ENCODE measurements around the gene FAM217A. TPM values are rescaled to one million over a fixed set of nuclear protein-coding genes. Genes with fewer than 3 reads are reported as not detected.

Gene FAM217A
- total and polyA plus RNA-seq, 9 of the 15 experiments (the other 6 are each of a cell fraction or from before 2014, with no cell fraction given), result not detected

GRCh38 chr6:4105980-4106536 is 27.1 kb upstream of the FAM217A start (continued):
- TF ChIP-seq, protein P1, sequence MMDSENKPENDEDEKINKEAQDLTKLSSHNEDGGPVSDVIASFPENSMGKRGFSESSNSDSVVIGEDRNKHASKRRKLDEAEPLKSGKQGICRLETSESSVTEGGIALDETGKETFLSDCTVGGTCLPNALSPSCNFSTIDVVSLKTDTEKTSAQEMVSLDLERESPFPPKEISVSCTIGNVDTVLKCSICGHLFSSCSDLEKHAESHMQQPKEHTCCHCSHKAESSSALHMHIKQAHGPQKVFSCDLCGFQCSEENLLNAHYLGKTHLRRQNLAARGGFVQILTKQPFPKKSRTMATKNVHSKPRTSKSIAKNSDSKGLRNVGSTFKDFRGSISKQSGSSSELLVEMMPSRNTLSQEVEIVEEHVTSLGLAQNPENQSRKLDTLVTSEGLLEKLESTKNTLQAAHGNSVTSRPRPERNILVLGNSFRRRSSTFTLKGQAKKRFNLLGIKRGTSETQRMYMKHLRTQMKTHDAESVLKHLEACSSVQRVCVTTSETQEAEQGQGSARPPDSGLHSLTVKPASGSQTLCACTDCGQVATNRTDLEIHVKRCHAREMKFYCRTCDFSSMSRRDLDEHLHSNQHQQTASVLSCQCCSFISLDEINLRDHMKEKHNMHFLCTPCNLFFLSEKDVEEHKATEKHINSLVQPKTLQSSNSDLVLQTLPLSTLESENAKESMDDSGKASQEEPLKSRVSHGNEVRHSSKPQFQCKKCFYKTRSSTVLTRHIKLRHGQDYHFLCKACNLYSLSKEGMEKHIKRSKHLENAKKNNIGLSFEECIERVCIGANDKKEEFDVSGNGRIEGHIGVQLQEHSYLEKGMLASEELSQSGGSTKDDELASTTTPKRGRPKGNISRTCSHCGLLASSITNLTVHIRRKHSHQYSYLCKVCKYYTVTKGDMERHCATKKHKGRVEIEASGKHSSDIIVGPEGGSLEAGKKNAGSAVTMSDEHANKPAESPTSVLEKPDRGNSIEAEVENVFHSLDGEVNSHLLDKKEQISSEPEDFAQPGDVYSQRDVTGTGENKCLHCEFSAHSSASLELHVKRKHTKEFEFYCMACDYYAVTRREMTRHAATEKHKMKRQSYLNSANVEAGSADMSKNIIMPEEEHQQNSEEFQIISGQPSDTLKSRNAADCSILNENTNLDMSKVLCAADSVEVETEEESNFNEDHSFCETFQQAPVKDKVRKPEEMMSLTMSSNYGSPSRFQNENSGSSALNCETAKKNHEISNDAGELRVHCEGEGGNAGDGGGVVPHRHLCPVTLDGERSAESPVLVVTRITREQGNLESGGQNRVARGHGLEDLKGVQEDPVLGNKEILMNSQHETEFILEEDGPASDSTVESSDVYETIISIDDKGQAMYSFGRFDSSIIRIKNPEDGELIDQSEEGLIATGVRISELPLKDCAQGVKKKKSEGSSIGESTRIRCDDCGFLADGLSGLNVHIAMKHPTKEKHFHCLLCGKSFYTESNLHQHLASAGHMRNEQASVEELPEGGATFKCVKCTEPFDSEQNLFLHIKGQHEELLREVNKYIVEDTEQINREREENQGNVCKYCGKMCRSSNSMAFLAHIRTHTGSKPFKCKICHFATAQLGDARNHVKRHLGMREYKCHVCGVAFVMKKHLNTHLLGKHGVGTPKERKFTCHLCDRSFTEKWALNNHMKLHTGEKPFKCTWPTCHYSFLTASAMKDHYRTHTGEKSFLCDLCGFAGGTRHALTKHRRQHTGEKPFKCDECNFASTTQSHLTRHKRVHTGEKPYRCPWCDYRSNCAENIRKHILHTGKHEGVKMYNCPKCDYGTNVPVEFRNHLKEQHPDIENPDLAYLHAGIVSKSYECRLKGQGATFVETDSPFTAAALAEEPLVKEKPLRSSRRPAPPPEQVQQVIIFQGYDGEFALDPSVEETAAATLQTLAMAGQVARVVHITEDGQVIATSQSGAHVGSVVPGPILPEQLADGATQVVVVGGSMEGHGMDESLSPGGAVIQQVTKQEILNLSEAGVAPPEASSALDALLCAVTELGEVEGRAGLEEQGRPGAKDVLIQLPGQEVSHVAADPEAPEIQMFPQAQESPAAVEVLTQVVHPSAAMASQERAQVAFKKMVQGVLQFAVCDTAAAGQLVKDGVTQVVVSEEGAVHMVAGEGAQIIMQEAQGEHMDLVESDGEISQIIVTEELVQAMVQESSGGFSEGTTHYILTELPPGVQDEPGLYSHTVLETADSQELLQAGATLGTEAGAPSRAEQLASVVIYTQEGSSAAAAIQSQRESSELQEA (IDR thresholded peaks at IDR 0.05; ENCODE audit: low read depth), result no peak
- TF ChIP-seq ZFP30 (CRISPR knock-in tag; IDR thresholded peaks at IDR 0.05; ENCODE audit: borderline replicate concordance), result no peak
- TF ChIP-seq SNIP1 (IDR thresholded peaks at IDR 0.05; ENCODE audit: low read depth), result no peak
- TF ChIP-seq RREB1 (CRISPR knock-in tag; IDR thresholded peaks at IDR 0.05), result no peak
- no peak for TF ChIP-seq STAT6 (CRISPR knock-in tag; IDR thresholded peaks at IDR 0.05)
- TF ChIP-seq NR2C1 (IDR thresholded peaks at IDR 0.05), result no peak
- TF ChIP-seq NR2C1 (tag; IDR thresholded peaks at IDR 0.05), result no peak
